ENCODE measurements around the gene PITPNB.

DNA sequence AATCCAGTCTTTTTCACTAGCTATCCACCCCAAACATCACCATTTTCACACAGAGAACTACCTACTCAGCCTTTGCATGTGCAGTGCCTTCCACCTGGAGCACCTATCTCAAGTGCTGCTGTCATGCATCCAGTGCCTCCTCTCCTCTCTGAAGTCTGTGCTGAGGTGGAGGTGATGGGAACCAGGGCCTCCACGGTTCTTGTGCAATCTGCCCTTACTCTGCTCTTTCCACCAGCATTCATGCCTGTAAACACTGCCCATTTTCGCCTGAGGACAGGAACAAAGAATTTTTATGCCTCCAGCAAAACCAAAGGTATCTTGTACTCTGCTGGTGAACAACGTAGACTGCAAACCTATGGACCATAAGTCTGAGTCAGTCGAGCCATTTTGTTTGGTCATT is 27.0 kb downstream of the PITPNB start:
- TF ChIP-seq, protein P1, sequence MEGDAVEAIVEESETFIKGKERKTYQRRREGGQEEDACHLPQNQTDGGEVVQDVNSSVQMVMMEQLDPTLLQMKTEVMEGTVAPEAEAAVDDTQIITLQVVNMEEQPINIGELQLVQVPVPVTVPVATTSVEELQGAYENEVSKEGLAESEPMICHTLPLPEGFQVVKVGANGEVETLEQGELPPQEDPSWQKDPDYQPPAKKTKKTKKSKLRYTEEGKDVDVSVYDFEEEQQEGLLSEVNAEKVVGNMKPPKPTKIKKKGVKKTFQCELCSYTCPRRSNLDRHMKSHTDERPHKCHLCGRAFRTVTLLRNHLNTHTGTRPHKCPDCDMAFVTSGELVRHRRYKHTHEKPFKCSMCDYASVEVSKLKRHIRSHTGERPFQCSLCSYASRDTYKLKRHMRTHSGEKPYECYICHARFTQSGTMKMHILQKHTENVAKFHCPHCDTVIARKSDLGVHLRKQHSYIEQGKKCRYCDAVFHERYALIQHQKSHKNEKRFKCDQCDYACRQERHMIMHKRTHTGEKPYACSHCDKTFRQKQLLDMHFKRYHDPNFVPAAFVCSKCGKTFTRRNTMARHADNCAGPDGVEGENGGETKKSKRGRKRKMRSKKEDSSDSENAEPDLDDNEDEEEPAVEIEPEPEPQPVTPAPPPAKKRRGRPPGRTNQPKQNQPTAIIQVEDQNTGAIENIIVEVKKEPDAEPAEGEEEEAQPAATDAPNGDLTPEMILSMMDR (IDR thresholded peaks at IDR 0.05), result no peak
- TF ChIP-seq POLR2A (IDR thresholded peaks at IDR 0.05), result no peak

Measured in Peyer's patch (tissue), 4 donors.